GM18951 (cell line): ENCODE data around the gene HCAR2.
"Not testable (repeated sequence)": the region's sequence is repeated elsewhere in the genome, so short reads cannot be mapped to it uniquely, and the experiment has no call there.

Experiments
- POLR2A ChIP-seq: IDR thresholded peaks from 4 replicates; pipeline ENCODE4 v1.6.1; 2011; ENCODE audit warnings: mild to moderate bottlenecking; ENCODE audit not compliant: insufficient read length, insufficient read depth; ENCODE audit errors: extremely low read depth
- in situ Hi-C: fragments of 300-500 bp; cut with MboI; formaldehyde crosslinking; loops from one replicate; pipeline ENCODE4 v1.12.0; 2022; ENCODE audit warnings: low sequenced_read_pairs, mixed read lengths, inconsistent platforms; ENCODE audit not compliant: unreplicated experiment

HCAR2 gene

DNA sequence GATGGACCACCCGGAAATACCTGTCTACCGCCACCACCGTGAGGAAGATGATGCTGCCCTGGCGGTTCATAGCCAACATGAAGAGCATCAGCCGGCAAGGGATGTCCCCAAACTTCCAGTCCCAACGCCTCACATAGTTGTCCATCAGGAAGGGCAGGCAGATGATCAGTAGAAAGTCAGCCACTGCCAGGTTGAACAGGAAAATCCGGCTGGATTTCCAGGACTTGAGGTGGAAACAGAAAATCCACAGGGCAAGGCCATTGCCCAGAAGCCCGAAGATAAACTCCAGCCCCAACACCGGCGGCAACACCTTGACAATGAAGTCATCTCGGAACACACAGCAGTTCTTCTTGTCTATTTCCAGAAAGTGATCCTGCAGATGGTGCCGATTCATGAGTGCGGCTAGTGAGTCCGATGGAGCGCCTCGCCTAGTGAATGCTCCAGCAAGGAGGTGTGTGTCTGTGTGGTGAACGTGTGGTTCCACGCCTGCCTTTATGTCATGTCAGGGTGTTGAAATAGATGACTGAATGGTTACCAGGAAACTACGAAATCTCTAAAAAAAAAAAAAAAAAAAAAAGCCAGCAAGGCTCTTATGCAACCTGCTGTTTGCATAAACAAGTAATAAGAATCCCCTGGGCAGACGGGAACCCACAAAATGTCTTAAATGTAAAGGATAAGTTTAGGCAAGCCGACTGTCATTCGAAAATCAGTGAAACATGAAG is at the start of gene HCAR2:
TSS of gene HCAR2 (minus strand) at position 468 of the 722 bp plus-strand sequence. CDS start at position 394, 74 bp downstream.
- in situ Hi-C loops = not testable (repeated sequence)

DNA sequence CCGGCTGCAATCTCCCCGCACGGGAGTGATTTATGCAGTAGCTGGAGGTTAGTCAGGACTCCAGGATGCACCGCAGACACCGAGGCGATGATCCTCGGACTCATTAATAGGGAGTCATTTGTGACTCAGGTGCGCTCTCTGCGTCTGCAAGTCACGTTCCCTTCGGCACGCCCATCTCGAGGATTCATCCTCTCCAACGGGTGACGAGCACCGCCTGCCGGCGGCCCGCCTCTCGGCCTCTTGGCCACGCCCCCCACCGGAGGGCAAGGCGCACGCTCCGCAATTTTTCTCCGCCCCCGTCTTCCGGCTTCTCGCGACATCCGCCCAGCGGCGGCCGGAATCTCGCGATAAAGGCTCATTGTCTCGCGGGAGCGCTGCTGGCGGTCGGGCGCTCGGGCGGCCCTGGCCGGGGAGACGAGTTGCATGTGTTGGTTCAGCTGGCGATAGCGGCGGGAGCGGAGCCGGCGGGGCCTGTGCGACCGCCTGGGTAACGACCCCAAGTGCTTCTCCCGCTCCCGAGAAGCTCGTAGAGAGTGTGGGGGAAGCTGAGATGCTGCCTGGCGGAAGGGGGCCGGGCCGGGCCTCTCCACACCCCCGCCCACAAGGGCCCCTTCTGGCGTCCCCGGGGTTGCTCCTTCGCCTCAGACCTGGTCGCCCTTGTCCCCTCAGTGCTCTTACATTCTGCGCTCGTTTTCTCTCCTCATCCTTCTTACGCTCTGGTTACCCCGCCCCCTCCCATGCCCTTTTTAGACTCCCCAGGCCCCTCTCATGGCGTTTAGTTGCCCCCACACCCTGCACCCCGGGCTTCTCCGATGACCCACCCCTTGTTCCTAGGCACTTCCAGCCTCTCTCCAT is 49.5 kb upstream of the HCAR2 start, which contains the start of gene DENR:
TSS of gene DENR (plus strand) at position 361 of the 855 bp plus-strand sequence. CDS start 878 bp downstream, outside the sequence.
- in situ Hi-C loops = no loop called here
- TF ChIP-seq POLR2A = peak; percentile 96

DNA sequence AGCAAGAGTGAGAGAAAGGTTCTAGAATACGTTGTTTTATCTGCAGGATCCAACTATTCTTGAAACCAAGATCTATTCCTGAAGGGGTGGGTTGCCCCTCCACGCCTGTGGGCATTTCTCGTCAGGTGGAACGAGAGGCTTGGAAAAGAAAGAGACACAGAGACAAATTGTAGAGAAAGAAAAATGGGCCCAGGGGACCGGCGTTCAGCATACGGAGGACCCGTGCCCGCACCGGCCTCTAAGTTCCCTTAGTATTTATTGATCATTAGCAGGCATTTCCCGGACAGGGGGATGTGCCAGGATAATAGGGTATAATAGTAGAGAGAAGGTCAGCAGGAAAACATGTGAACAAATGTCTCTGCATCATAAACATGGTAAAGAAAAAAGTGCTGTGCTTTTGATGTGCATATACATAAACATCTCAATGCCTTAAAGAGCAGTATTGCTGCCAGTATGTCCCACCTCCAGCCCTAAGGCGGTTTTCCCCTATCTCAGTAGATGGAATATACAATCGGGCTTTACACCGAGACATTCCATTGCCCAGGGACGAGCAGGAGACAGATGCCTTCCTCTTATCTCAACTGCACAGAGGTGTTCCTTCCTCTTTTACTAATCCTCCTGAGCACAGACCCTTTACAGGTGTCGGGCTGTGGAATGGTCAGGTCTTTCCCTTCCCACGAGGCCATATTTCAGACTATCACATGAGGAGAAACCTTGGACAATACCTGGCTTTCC is 47.8 kb upstream of the HCAR2 start:
- in situ Hi-C loops = not testable (repeated sequence)

DNA sequence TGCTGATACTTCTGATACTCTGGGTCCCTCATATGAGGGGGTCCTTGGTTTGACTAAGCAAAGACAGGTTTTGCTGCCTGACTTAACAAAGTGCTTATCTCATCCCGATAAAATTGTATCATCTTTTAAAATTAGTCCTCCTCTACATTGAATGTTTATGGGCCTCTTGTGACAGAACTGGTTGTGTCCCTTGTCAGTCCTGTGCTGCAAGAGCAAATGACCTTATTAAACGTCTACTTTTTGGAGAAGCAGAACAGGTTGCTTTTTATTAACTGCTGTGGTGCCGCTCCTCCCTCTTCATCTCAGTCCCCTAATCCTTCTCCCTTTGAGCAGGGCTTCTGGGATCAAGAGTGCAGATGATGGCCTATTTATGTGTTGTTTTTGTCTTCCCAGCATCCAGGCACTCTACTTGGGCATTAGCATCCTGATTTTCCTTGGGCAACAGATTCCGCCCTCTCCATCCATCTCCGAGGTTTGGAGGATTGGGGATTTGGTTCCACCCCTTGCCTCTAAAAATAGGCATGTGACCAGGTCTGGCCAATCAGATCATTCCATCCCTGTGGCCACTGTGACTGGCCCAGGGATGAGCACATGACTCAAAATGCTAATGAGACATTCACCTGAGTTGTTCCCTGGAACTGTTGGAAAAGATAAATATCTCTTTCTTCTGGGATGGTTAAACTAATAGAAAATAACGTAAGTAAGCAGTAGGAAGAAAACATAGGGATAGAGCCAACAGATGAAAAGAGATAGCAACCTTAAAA is 46.6 kb upstream of the HCAR2 start:
- TF ChIP-seq POLR2A = no peak
- in situ Hi-C loops = loop anchor here (10.0 to 25.0 kb wide), 2 partner anchors 112 to 255 kb away; no protein-coding TSS in a partner anchor

DNA sequence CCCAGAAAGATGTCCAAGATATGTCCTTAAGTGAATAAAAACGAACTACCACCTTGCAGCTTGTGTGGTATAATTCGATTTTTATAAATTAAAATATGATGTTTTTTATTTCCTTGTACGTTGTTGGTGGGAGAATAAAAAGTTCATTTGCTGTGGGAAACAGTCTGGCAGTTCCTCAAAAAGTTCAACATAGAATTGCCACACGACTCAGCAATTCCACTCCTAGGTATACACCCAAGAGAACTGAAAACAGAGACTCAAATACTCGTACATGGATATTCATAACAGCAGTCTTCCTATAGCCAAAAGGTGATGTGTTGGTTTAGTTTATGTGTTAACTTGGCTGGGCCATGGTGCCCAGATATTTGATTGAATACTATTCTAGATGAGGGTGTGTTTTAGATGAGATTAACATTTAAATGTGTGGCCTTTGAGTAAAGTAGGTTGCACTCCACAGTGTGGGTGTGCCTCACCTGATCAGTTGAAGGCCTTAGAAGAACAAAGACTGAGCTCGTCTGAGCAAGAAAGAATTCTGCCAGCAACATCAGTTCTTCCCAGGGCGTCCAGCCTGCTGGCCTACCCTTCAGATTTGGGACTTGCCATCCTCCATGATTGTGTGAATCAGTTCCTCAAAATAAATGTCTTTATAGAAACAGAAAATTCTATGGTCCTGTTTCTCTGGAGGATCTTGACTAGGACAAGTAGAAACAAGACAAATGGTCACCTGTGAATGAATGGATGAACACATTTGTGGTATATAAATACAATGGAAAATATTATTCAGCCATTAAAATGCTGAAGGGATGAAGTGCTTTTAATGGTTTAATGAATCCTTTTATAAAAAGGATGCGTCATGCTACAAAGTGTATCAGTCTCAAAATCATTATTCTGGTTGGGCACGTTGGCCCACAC is 44.3 kb upstream of the HCAR2 start:
- TF ChIP-seq POLR2A = no peak
- in situ Hi-C loops = loop anchor here (10.0 to 25.0 kb wide), 2 partner anchors 110 to 253 kb away; no protein-coding TSS in a partner anchor

DNA sequence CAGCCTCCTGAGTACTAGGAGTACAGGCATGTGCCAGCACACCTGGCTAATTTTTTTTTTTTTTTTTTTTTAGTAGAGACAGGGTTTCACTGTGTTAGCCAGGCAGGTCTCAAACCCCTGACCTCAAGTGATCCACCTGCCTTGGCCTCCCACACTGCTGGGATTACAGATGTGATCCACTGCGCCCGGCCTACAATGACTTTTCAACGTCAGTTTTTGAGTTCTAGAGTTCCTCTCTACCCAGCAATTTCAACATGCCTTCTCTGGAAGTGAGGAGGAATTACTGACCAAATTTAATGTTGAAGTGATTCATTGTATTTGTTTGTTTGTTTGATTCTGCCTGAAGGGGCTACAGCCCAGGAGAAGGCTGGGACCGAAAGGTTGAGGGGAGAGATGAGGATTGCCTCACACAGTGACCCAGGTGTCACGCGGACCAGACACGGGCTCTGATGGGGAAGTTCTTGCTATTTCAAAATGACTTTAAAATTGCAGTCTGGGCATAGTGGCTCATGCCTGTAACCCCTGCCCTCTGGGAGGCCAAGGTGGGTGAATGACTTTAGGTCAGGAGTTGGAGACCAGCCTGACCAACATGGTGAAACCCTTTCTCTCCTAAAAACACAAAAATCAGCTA is 40.9 kb upstream of the HCAR2 start:
- TF ChIP-seq POLR2A = no peak

DNA sequence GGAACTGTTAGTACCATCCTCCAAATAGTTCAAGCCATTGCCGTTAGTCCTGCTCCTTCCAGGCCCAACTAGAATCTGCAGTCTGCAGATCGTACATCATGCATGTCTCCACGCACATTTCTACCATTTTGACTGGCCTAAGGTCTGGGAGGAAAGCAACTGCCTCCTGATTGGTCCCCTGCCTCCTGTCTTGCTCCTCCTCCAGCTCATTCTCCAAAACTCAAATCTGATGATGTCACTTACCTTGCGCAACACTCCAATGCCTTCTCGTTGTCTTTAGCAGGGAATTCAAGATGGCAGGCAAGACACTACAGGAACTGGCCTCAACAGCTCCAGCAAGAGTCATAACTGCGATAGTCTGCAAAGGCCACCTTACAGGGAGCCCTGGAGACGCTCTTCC is 37.2 kb upstream of the HCAR2 start:
- no peak for TF ChIP-seq POLR2A
- in situ Hi-C loops = loop anchor here (10.0 to 25.0 kb wide), 2 partner anchors 103 to 246 kb away; no protein-coding TSS in a partner anchor

More for the DNA sequence above, 40.9 kb upstream of the HCAR2 start:
- in situ Hi-C loops = loop anchor here (10.0 to 25.0 kb wide), 2 partner anchors 107 to 249 kb away; no protein-coding TSS in a partner anchor

DNA sequence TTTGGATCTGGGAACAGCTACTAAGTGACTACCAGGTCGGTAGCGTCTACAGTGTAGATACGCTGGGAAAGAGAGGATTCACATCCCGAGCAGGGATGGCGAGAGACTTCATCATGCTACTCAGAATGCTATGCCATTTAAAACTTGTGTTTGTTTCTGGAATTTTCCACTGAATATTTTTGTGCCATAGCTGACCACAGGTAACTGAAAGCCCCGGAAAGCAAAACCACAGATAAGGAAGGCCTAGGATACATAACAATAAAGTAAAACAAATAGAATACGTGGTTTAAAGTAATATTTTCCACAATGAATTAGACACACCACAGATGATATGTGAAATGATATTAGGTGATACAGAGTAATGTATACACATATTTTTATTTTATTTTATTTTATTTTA is 35.4 kb upstream of the HCAR2 start:
- no peak for TF ChIP-seq POLR2A
- in situ Hi-C loops = loop anchor here (25.0 kb wide), 1 partner anchor 101 kb away; no protein-coding TSS in a partner anchor

DNA sequence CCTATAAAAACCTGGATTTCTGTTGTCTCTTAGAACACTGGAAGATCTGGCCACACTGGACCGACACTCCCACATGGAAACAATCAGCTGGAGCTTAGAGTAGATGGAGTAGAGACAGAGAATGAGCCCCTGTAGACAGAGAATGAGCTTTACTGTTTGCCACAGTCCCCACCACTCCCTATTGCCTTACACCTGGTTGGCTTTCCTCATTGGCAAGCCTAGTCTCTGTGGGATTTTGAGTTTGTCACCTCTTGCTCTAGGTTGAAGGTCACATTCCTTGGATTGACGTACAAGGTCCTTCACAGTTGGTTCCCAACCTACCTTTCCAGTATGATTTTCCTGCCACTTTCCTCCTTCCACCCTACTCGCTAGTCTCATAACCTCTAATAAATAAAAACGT is 29.5 kb upstream of the HCAR2 start:
- TF ChIP-seq POLR2A = no peak
- in situ Hi-C loops = loop anchor here (25.0 kb wide), 1 partner anchor 95 kb away; no protein-coding TSS in a partner anchor

DNA sequence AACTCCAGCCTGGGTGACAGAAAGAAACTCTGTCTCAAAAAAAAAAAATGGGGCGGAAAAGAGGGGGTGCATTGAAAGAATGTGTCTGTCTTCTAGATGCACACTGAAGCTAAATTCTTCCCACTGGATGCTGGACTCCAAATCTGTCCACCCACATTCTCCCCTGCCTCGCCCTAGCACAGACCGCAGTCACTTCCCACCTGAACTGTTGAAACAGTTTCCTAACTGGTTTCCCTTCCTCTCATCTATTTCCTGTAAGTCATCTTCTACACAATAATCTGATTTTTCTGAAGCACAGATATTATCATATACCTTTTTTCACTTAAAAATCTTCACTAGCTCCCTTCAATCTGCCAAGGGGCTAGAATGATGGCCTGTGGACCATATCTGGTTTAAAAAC is 29.0 kb upstream of the HCAR2 start:
- TF ChIP-seq POLR2A = no peak
- in situ Hi-C loops = loop anchor here (25.0 kb wide), 1 partner anchor 95 kb away; no protein-coding TSS in a partner anchor
